Measurements from ENCODE around the gene CA10. TPM values are rescaled to one million over a fixed set of nuclear protein-coding genes. Genes with fewer than 3 reads are reported as not detected.

The CA10 gene
- total RNA-seq, 1 experiment from 2014 or later: not detected

- H3K4me1 ChIP-seq (ENCODE audit: insufficient read depth, low read length, poor library complexity, severe bottlenecking): no peaks in the 10 kb centered on the region
- intact Hi-C loops (cut with micrococcal nuclease; ENCODE audit: unreplicated experiment): no loop called here
- no TSS peak for BruUV-seq (replicated peaks)
- CTCF ChIA-PET: no interaction called here
- POLR2A ChIA-PET (ENCODE audit: low non-redundant PET): no interaction called here
- H3K4me3 ChIP-seq (ENCODE audit: low read depth, low read length, poor library complexity, severe bottlenecking): no peak overlapping the region
- no peak for TF ChIP-seq EZH2 (IDR thresholded peaks at IDR 0.05; ENCODE audit: borderline replicate concordance, low read depth, low read length, poor library complexity, severe bottlenecking)
- TF ChIP-seq, protein P1, sequence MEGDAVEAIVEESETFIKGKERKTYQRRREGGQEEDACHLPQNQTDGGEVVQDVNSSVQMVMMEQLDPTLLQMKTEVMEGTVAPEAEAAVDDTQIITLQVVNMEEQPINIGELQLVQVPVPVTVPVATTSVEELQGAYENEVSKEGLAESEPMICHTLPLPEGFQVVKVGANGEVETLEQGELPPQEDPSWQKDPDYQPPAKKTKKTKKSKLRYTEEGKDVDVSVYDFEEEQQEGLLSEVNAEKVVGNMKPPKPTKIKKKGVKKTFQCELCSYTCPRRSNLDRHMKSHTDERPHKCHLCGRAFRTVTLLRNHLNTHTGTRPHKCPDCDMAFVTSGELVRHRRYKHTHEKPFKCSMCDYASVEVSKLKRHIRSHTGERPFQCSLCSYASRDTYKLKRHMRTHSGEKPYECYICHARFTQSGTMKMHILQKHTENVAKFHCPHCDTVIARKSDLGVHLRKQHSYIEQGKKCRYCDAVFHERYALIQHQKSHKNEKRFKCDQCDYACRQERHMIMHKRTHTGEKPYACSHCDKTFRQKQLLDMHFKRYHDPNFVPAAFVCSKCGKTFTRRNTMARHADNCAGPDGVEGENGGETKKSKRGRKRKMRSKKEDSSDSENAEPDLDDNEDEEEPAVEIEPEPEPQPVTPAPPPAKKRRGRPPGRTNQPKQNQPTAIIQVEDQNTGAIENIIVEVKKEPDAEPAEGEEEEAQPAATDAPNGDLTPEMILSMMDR (conservative IDR thresholded peaks at IDR 0.05; ENCODE audit: low read depth, low read length): no peak
- H3K27me3 ChIP-seq (replicated peaks; ENCODE audit: insufficient read depth, low read depth, low read length, poor library complexity): no peaks in the 10 kb centered on the region
- no peak for DNase-seq (ENCODE audit: low spot score)
- H3K36me3 ChIP-seq (ENCODE audit: insufficient read depth, low read length, poor library complexity, severe bottlenecking): no peaks in the 10 kb centered on the region
- no peaks in the 10 kb centered on the region for H3K9me3 ChIP-seq (ENCODE audit: low read depth, low read length, poor library complexity, severe bottlenecking)
- no peak overlapping the region for H3K27ac ChIP-seq (ENCODE audit: low read depth, low read length, poor library complexity, severe bottlenecking)
Observed at GRCh38 chr17:51629232-51629631, 529.3 kb downstream of the CA10 start.

GRCh38 chr17:51627779-51628178, 530.7 kb downstream of the CA10 start:
- Histone ChIP-seq H3K27me3 (replicated peaks; ENCODE audit: insufficient read depth, low read depth, low read length, poor library complexity) (peaks cover 3% of the 10 kb centered on the region), H3K36me3 (ENCODE audit: insufficient read depth, low read length, poor library complexity, severe bottlenecking) (no peaks in the 10 kb centered on the region), H3K4me1 (ENCODE audit: insufficient read depth, low read length, poor library complexity, severe bottlenecking) (no peaks in the 10 kb centered on the region), H3K9me3 (ENCODE audit: low read depth, low read length, poor library complexity, severe bottlenecking) (no peaks in the 10 kb centered on the region), H3K4me3 (ENCODE audit: low read depth, low read length, poor library complexity, severe bottlenecking) (no peak overlapping the region), H3K27ac (ENCODE audit: low read depth, low read length, poor library complexity, severe bottlenecking) (no peak overlapping the region)
- TF ChIP-seq, protein P1 (conservative IDR thresholded peaks at IDR 0.05; ENCODE audit: low read depth, low read length): no peak
- no peak for TF ChIP-seq EZH2 (IDR thresholded peaks at IDR 0.05; ENCODE audit: borderline replicate concordance, low read depth, low read length, poor library complexity, severe bottlenecking)
- CTCF ChIA-PET: no interaction called here
- no TSS peak for BruUV-seq (replicated peaks)
- intact Hi-C loops (cut with micrococcal nuclease; ENCODE audit: unreplicated experiment): no loop called here
- POLR2A ChIA-PET (ENCODE audit: low non-redundant PET): no interaction called here
- DNase-seq (ENCODE audit: low spot score): no peak

DNA sequence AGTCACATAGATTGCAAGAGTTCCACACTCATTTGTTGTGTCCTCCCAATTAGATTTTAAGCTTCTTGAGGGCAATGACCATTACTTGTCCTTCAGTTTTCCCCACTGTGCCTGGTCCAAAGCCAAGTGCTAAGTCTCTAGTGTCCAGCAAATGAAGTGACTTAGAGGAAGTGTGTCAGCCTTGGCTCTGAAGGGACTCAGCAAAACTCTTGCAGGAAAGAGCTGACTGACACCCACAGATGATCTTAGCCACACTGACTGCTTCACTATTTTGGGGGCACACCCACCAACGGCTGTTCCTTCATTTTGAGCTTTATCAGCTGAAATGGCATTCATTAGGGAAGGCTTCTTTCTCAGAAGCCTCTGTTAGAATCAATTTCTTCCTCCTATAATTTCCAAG, 540.0 kb downstream of the CA10 start:
- POLR2A ChIA-PET (ENCODE audit: low non-redundant PET): no interaction called here
- no TSS peak for BruUV-seq (replicated peaks)
- Histone ChIP-seq H3K27me3 (replicated peaks; ENCODE audit: insufficient read depth, low read depth, low read length, poor library complexity) (peaks cover 23% of the 10 kb centered on the region), H3K27ac (ENCODE audit: low read depth, low read length, poor library complexity, severe bottlenecking) (no peak overlapping the region), H3K4me1 (ENCODE audit: insufficient read depth, low read length, poor library complexity, severe bottlenecking) (no peaks in the 10 kb centered on the region), H3K4me3 (ENCODE audit: low read depth, low read length, poor library complexity, severe bottlenecking) (no peak overlapping the region), H3K9me3 (ENCODE audit: low read depth, low read length, poor library complexity, severe bottlenecking) (no peaks in the 10 kb centered on the region), H3K36me3 (ENCODE audit: insufficient read depth, low read length, poor library complexity, severe bottlenecking) (no peaks in the 10 kb centered on the region)
- intact Hi-C loops (cut with micrococcal nuclease; ENCODE audit: unreplicated experiment): no loop called here
- DNase-seq (ENCODE audit: low spot score): no peak
- CTCF ChIA-PET: no interaction called here
- no peak for TF ChIP-seq EZH2 (IDR thresholded peaks at IDR 0.05; ENCODE audit: borderline replicate concordance, low read depth, low read length, poor library complexity, severe bottlenecking)
- TF ChIP-seq, protein P1 (conservative IDR thresholded peaks at IDR 0.05; ENCODE audit: low read depth, low read length): no peak

Data from A673 (cell line).